OCI-LY7 (cell line): ENCODE measurements around the gene NUS1. TPM values are rescaled to one million over a fixed set of nuclear protein-coding genes. Genes with fewer than 3 reads are reported as not detected.
"Not testable (repeated sequence)": the region's sequence is repeated elsewhere in the genome, so short reads cannot be mapped to it uniquely, and the experiment has no call there.

Source experiments
- BruUV-seq: library from RNA; stranded (reverse); fragments of 400-500 nt; replicated peaks from 2 replicates; lab custom pipeline; 2021; lab: Mats Ljungman, UMichigan
- CTCF ChIA-PET: fragments of 300-600 bp; sonication (Branson Sonifier 250); formaldehyde crosslinking; loops from one replicate; lab custom pipeline; 2022; ENCODE audit warnings: antibody characterized with exemption; ENCODE audit not compliant: unreplicated experiment; lab: Charles Lee
- POLR2A ChIA-PET: fragments of 300-600 bp; sonication (Branson Sonifier 250); formaldehyde crosslinking; loops from one replicate; lab custom pipeline; 2022; ENCODE audit warnings: antibody characterized with exemption; lab: Charles Lee
- DNase-seq: peaks from one replicate; pipeline ENCODE4 v3.0.0-alpha.2; 2015; ENCODE audit warnings: low spot score
- H2AFZ ChIP-seq: fragments of 200-600 bp; sonication (generic), shearing (Covaris generic); 2 replicates; pipeline ENCODE4 v1.6.1; 2014; ENCODE audit warnings: mild to moderate bottlenecking, antibody characterized with exemption, low read length, moderate library complexity
- H3K27ac ChIP-seq: fragments of 200-600 bp; sonication (generic); 2 replicates; pipeline ENCODE4 v1.5.1; 2014; ENCODE audit warnings: mixed run types, low read depth, mild to moderate bottlenecking, moderate library complexity, low read length, inconsistent platforms; ENCODE audit not compliant: poor library complexity, severe bottlenecking
- H3K36me3 ChIP-seq: fragments of 200-600 bp; sonication (generic); 2 replicates; pipeline ENCODE4 v1.6.1; 2014; ENCODE audit warnings: mild to moderate bottlenecking, antibody characterized with exemption, low read length, moderate library complexity, mixed read lengths; ENCODE audit not compliant: insufficient read depth
- H3K4me1 ChIP-seq: fragments of 200-600 bp; sonication (generic); 2 replicates; pipeline ENCODE4 v1.5.1; 2014; ENCODE audit warnings: mild to moderate bottlenecking, low read length; ENCODE audit not compliant: insufficient read depth, poor library complexity, severe bottlenecking
- H3K4me2 ChIP-seq: fragments of 200-600 bp; sonication (generic); 2 replicates; pipeline ENCODE4 v1.6.1; 2014; ENCODE audit warnings: mild to moderate bottlenecking, low read length
- H3K4me3 ChIP-seq: fragments of 200-600 bp; sonication (generic); 2 replicates; pipeline ENCODE4 v1.5.1; 2014; ENCODE audit warnings: mild to moderate bottlenecking, low read depth, low read length; ENCODE audit not compliant: poor library complexity, severe bottlenecking
- H3K79me2 ChIP-seq: fragments of 200-600 bp; sonication (generic); 2 replicates; pipeline ENCODE4 v1.6.1; 2016; ENCODE audit warnings: low read depth, mild to moderate bottlenecking, low read length, moderate library complexity, mixed read lengths; ENCODE audit not compliant: insufficient read depth
- H3K9me2 ChIP-seq: fragments of 200-600 bp; sonication (generic); 2 replicates; pipeline ENCODE4 v1.6.1; 2016; ENCODE audit warnings: mild to moderate bottlenecking, low read length, mixed read lengths; ENCODE audit not compliant: insufficient read depth
- H3K9me3 ChIP-seq: fragments of 200-600 bp; sonication (generic); 2 replicates; pipeline ENCODE4 v1.6.1; 2014; ENCODE audit warnings: mild to moderate bottlenecking, mixed run types, low read length, mixed read lengths
- H4K20me1 ChIP-seq: fragments of 200-600 bp; sonication (generic); 2 replicates; pipeline ENCODE4 v1.6.1; 2014; ENCODE audit warnings: mild to moderate bottlenecking, antibody characterized with exemption, low read length, moderate library complexity, mixed read lengths; ENCODE audit not compliant: insufficient read depth
- CTCF ChIP-seq: fragments of 200-600 bp; sonication (generic); conservative IDR thresholded peaks from 2 replicates; pipeline ENCODE4 v1.5.1; 2014; ENCODE audit warnings: mild to moderate bottlenecking, antibody characterized with exemption, low read length, moderate library complexity, mixed read lengths
- EZH2phosphoT487 ChIP-seq: fragments of 200-600 bp; sonication (generic); IDR thresholded peaks from 2 replicates; pipeline ENCODE4 v1.6.1; 2018; ENCODE audit warnings: low read depth, borderline replicate concordance, mild to moderate bottlenecking, mixed run types, antibody characterized with exemption, low read length, moderate library complexity, mixed read lengths
- intact Hi-C: fragments of 100-400 bp; cut with micrococcal nuclease; formaldehyde crosslinking; loops from one replicate; pipeline ENCODE4 v1.10.0; 2022; ENCODE audit not compliant: unreplicated experiment
- total RNA-seq, 2 experiments: library from RNA; depleted of rRNA in 1 of 2; stranded (reverse); fragments of >200 nt in 1 of 2; shearing (Covaris generic) in 1 of 2; gene quantifications; 2 replicates each; pipeline ENCODE4 v1.2.3, GENCODE V29; 2014 to 2022

NUS1 gene
- total RNA-seq, 2 experiments from 2014 or later, result 9.8 to 35.7 TPM

GRCh38 chr6:117629119-117629660 lies 46.1 kb upstream of the NUS1 start:
- BruUV-seq, result no TSS peak
- no peaks in the 10 kb centered on the region for H3K79me2 ChIP-seq
- H3K4me2 ChIP-seq, result no peak overlapping the region
- ChIA-PET CTCF (no interaction called here), POLR2A (interaction anchor here (0.6 to 2.1 kb wide), 5 partner anchors 10 to 995 kb away, joined by 3 to 6 read pairs (median 3); no protein-coding TSS in a partner anchor)
- DNase-seq, result no peak
- H3K4me3 ChIP-seq, result no peak overlapping the region
- H3K9me2 ChIP-seq, result no peaks in the 10 kb centered on the region; the same call in 1 of the 2 replicates
- H2AFZ ChIP-seq, result no peak overlapping the region
- no peak overlapping the region for H3K27ac ChIP-seq
- no peaks in the 10 kb centered on the region for H3K4me1 ChIP-seq
- H3K9me3 ChIP-seq, result peaks cover 39% of the 10 kb centered on the region
- no peaks in the 10 kb centered on the region for H3K36me3 ChIP-seq
- no peak for TF ChIP-seq EZH2phosphoT487
- TF ChIP-seq CTCF, result no peak
- H4K20me1 ChIP-seq, result no peaks in the 10 kb centered on the region
- intact Hi-C loops, result no loop called here

- Histone ChIP-seq H4K20me1 (no peaks in the 10 kb centered on the region), H2AFZ (no peak overlapping the region), H3K79me2 (no peaks in the 10 kb centered on the region), H3K4me3 (no peak overlapping the region), H3K9me3 (no peaks in the 10 kb centered on the region), H3K4me1 (no peaks in the 10 kb centered on the region), H3K9me2 (no peaks in the 10 kb centered on the region), H3K4me2 (no peak overlapping the region), H3K36me3 (no peaks in the 10 kb centered on the region), H3K27ac (no peak overlapping the region)
- BruUV-seq, result no TSS peak
- intact Hi-C loops, result no loop called here
- TF ChIP-seq CTCF (no peak), EZH2phosphoT487 (no peak)
- CTCF ChIA-PET, result no interaction called here
- no peak for DNase-seq
- POLR2A ChIA-PET, result no interaction called here
Observed at GRCh38 chr6:117637770-117638169, 37.5 kb upstream of the NUS1 start.

GRCh38 chr6:117642976-117643375 lies 32.3 kb upstream of the NUS1 start:
- TF ChIP-seq CTCF (no peak), EZH2phosphoT487 (no peak)
- no peak for DNase-seq
- H4K20me1 ChIP-seq, result no peaks in the 10 kb centered on the region
- ChIA-PET CTCF (no interaction called here), POLR2A (no interaction called here)
- H3K36me3 ChIP-seq, result no peaks in the 10 kb centered on the region
- no peaks in the 10 kb centered on the region for H3K9me3 ChIP-seq
- intact Hi-C loops, result no loop called here
- H3K4me1 ChIP-seq, result no peaks in the 10 kb centered on the region
- H3K9me2 ChIP-seq, result no peaks in the 10 kb centered on the region
- no peak overlapping the region for H3K27ac ChIP-seq
- no peak overlapping the region for H3K4me3 ChIP-seq
- no peak overlapping the region for H3K4me2 ChIP-seq
- no peaks in the 10 kb centered on the region for H3K79me2 ChIP-seq
- BruUV-seq, result no TSS peak
- H2AFZ ChIP-seq, result no peak overlapping the region

GRCh38 chr6:117651984-117652383 lies 23.3 kb upstream of the NUS1 start:
- H3K9me3 ChIP-seq, H2AFZ ChIP-seq, H3K4me3 ChIP-seq, DNase-seq, H3K36me3 ChIP-seq, H3K4me2 ChIP-seq, BruUV-seq, H3K27ac ChIP-seq, H3K79me2 ChIP-seq, H4K20me1 ChIP-seq, H3K4me1 ChIP-seq, H3K9me2 ChIP-seq, POLR2A ChIA-PET, intact Hi-C loops: not testable (repeated sequence)
- CTCF ChIA-PET, result interaction anchor here (0.6 kb wide), 1 partner anchor 17 kb away, joined by 3 read pairs; no protein-coding TSS in a partner anchor
